Activated naive CD4-positive, alpha-beta T cell treated with Interleukin-2 at 50 U/mL for 16 hours (primary cell): Measurements from ENCODE around the gene POLA1.

Source experiments
- DNase-seq: peaks from one replicate; pipeline ENCODE4 v3.0.0-alpha.2; 2020

Gene POLA1

DNA sequence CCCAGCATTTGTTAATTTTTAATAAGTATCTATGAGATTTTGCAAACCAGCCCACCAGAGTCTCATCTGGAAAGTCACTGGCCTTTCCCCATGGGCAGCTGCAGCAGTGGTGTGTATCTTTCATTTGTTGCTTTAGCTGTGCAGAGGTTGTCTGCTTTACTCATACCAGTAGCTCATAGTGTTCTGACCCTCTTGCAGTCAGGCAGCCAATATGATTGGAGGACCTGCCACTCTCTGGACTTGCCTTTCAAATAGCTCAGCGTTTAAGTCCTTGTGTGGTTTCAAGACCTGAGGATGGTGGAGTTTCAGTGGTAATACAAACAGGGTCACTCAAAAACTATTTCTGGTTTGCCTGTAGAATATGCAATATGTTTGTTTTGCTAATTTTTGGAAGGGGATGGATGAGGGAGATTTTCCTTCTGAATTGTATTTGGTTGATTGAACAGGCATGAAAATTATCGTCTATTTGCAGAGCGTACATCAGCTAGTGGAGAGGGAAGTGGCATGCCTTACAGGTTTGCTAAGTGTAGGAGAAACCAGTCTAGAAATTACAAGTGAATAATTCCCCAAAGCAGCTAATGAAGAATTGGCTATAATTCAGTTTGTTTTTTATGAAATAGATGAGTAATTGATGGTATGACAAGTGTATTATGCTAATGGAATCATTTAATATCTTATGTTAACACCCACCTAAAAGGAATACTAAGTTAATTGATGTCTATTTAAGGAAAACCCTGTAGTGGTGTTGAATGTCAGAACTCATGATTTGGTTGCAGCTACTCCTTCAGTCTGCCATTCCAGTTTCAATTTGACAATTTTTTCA is 8.9 kb downstream of the POLA1 start:
- DNase-seq = peak; percentile 2

DNA sequence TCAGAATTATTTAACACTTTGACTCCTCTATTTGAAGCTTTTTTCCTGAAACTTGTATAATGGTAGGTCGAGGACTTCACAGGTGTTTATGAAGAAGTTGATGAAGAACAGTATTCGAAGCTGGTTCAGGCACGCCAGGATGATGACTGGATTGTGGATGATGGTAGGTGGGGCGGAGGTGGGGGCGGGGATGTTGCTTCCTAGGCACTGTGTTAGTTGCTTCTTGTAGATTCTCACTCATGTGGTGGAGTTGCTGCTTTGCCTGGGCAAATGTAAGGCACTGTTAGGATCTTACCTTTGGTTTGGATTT is 9.4 kb downstream of the POLA1 start:
- DNase-seq = peak; percentile 32

DNA sequence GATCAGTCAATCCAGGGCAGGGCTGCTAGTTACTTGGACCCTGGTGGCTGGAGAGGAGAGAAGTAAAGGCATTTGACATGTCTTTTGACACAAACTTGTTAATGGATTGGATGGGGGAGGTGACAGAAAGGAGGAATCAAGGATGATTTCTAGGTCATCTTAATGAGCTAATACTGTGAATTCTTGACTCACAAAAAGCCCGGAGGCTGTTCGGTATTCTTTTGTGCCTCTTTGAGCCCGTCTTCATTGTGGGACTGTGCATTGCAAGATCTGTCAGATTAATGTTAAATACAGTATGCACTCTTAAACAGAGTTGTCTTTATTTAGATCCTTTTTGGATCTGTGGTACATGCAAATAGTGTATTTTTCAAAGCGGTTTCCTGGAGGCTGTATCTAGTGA is 25.1 kb downstream of the POLA1 start:
- DNase-seq = no peak

DNA sequence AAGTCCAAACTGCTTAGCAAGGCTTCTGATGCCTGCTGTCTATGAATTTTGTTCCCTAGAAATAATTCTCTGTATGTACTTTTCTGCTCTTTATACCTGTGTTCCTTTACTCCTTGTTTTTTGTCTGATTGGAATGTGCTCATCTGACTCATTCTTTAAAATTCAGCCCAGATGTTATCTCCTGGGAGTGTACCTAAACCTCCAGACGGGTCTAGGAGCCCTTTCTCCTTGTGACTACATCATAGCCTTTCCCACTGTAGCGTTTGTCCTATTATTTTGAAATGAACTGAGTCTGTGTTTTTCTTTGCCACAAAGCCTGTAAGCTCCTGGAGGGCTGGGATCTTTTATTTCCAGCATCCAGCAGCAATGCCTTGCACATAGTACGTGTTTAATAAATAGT is 26.3 kb downstream of the POLA1 start:
- no peak for DNase-seq

DNA sequence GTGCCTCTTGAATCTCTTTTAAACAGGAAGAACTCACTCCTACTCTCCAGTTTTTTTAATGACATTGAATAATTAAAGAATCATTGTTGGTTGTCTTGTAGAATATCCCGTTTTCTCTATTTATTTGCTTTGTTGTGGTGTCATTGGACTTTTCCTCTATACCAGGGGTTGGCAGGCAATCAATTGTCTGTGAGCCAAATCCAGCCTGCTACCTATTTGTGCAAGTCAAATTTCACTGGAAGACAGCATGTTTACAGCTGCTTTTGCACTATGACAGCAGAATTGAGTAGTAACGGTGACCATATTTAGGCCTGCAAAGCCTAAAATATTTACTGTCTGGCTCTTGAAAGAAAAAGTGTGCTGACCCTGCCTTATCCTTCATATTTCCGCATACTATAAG is 34.8 kb downstream of the POLA1 start:
- DNase-seq = no peak

DNA sequence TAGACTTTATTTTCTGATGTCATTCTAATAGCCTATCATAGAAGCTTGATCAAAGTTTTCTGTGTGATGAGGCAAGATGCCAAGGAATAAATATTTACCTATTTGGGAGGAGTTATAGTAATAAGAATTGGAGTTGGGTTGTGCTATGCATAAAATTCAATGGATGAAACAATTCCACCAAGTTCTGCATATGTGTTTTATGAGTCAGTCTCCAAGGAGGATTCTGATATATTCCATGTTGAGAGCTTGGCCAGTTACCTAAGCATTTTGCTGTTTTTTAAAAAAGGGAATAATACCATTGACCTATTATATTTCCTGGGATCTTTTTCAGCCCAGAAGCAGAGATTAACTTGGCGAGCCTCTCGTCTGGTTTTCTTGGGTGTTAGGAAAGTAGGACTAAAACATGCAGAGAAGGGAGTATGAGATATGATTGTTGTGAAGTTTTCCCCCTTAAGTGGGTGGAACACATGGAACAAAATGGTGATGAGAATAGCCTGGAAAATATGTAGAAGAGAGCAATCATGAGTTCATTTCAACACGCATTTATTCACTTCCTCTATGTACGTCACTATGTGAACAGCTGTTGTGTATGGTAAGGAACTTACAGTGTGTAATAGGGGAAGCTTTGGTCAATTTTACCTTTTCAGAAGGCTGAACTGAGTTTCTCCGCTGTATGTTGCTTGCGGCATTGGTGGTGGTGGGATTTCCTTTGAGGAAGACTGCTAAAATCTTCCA is 39.2 kb downstream of the POLA1 start:
- no peak for DNase-seq

DNA sequence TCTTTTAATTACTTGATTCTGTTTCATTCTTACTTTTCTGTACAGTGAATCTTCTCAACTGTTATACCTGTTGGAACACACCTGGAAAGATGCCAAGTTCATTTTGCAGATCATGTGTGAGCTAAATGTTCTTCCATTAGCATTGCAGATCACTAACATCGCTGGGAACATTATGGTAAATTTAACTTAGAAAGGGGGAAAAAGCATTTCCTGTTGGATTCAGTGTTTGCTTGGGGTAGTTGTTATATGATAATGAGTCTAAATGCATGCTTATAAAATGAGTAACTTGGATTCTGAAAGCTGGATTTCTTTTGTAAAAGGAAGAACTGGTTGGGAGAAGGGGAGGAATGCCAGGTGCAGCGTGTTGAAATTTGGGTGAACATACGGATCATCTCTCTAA is 47.6 kb downstream of the POLA1 start:
- DNase-seq = no peak

DNA sequence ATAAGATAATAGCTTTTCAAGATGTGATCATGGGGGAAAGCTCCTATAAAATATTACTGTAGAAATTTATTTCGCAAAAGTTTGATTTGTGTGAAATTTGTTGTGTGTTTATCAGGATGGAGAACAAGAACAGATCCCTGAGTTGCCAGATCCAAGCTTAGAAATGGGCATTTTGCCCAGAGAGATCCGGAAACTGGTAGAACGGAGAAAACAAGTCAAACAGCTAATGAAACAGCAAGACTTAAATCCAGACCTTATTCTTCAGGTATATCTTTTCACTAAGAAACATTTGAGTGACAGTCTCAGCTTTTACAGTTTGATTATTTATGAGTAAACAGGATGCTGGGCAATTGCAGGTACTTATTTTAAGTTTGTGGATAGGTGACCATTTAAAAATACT is 54.5 kb downstream of the POLA1 start:
- no peak for DNase-seq

DNA sequence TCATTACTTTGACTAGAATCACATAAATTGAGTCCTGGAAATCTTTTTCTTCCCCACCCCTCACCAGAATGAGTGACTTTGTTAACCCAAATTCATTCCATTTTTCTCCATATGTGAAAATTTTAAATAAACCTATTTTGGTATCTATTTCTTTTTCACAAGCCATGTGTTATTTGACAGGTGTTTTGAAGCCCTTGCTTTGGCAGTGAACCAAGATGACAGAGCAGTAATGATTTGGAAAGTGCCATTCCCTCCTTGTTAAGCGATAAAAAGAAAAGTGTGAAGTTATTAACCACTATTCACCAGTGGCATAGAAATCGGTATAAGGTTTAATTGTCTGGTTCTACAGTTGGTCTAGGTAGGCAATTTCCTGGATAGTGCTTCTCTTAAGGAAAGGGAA is 66.1 kb downstream of the POLA1 start:
- no peak for DNase-seq

DNA sequence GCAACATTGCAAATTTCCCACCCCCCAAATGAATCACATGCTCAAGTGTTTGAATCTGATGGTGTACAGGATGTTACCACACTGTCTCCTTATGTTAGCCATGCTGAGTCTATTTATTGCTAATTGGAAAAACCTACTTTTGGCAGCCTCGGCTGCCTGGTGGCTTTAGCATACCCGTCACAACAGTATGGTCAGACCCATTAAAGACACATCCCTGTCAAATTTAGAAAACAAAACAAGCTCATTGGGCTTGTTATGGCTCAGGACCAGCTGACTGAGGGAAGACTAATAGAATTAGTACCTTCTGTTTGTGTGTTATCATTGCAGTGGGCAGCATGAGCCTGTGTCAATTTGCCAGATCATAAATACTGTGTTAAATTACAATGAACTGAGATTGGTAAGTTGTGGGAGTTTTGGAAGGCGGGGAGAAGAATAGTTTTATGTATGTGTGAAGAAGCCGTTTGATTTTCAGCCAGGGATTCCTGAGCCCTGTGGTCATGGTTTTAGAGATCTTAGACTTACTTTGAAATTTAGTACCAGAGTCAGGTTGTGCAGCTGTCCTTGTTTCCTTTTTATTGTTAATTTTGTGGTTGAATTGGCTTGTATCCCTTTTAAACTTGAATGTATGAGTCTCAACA is 66.8 kb downstream of the POLA1 start:
- no peak for DNase-seq

DNA sequence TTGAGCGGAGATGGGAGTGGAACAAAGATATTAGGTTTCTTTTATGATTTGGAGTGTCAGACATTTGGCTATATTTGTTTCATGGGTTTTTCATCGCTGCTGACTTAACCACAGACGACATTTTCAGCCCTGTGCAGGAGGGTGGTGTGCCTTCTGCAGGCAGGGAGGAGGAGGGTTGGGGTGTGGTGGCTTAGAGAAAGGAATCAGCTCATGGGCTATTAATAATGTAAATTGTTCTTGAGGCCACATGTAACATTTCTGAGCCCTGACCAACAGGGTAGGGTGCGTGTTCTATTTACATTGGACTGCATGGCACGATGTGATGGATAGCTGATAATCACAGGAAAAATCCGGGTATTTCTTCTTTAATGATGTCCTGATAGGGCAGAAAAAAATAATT is 67.6 kb downstream of the POLA1 start:
- no peak for DNase-seq

DNA sequence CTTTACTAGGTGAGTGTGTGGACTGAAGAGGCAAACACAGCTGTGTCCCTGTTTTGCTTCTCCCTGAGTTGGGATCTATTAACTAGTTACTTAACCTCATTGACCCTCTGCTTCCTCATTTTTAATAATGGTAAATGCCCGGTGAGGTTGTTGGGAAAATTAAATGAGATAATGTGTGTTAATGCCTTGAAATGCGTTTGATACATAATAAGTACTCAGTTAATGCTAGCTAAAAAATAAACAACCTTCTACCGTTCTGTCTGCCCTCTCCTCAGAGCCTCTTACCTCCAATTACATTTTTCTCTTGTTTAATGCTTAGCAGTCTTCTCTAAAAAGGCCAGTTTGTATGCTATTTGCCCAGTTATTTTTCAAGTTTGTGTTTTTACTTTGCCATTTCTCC is 70.3 kb downstream of the POLA1 start:
- no peak for DNase-seq

DNA sequence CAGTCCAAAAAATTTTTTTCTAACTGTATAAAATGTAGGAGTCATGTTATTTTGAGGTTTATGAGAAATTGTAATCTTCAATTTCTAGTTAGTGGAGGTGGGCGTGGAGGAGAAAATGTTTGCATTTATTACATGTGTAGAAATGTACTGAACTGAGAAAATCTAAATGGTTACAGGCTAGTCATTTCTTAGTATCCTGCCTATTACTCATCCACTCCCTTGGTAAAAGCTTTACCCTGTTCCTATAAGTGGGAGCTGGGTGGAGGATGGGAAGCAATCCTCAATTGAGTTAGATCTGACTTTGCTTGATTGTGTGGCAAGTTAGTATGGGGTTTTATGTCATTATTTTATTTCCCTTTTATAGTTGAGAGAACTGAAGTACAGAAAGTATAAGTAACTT is 73.8 kb downstream of the POLA1 start:
- DNase-seq = no peak

DNA sequence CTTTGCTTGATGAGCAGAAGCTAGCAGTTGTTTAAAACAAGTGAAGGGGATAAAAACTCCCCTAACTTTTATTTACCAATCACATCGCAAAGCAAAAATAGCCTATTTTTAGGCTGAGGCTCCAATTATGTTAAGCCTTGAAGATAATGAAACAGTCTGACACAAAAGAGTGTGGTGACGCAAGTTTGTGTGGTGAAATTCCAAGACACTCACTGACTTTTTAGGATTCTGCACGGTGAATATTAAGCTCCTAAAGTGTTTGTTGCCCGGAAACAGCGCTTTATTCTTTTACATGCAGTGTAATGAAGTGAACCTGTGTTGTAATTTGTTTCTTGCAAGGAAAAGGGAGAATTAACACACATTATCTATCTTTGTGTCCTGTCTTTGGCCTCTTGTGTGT is 74.8 kb downstream of the POLA1 start:
- DNase-seq = no peak

DNA sequence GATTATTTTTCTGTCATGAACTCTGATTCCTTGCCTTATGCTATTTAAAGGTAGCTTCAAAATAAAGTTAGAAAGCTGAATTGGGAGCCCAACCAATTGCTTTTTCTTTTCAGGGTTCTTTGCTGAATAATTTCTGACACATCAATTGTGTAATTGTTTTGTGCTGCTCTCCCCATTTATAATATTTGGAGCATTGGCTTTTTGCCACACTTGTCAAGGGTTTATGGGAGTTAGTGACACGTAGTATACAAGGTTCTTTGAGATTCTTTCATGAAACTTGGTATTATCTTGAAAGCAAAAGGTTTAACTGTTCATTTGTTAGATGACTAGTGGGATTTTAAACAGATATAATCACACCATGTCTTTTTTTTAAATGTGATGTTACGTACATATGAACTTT is 80.9 kb downstream of the POLA1 start:
- no peak for DNase-seq

DNA sequence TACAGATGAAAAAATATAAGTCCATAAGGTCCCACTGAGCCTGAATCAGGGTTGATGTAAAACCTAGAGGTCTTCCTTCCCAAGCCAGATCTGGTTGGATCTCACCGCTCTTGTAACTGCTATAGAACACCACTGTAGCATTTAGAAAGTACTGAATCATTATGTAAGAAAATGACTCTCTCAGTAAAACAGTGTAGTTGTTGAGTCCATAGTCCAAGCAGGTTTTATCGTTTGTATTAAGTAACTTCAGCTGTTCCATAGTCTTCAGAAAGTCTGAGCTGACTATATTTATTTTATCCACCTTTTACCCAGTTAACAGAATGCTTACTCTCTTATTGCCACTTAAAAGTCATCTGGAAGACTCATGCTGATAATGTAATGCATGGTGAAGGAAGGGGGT is 82.2 kb downstream of the POLA1 start:
- no peak for DNase-seq

DNA sequence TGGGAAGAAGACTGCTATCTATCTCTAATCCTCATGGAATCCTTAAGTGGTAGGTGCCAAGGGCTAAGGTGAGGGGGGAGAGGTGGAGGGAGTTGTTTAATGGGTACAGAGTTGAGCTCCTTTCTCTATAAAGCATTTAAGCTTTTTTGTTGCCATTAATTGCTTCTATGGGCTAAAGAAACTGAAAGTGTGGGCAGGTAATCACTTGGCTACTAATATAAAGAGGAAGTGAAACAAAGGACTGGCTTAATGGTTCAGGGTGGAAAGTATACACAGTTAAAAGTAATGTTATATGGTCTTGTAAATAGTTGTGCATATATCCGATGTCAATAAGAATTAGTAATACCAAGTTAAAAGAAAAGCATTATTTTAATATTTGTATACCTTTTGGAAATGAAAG is 83.9 kb downstream of the POLA1 start:
- DNase-seq = no peak

DNA sequence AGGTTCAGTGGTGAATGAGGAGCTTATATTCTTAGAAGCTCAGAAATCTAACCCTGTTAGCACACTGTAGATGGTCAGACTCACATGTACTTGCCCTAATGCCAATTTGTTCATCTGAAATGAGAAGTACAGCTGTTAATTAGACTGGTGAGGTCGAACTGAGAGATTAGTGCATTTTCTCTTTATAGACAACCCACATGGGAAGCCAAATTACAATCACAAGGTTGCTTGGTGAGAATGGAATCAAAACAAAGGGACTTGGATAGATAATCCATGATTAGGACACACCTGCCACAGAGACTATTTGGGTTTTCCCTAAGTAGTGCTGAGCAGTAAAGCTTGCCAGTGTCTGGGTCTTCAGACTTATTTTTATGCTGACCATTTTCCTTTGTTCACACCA is 88.3 kb downstream of the POLA1 start:
- no peak for DNase-seq

DNA sequence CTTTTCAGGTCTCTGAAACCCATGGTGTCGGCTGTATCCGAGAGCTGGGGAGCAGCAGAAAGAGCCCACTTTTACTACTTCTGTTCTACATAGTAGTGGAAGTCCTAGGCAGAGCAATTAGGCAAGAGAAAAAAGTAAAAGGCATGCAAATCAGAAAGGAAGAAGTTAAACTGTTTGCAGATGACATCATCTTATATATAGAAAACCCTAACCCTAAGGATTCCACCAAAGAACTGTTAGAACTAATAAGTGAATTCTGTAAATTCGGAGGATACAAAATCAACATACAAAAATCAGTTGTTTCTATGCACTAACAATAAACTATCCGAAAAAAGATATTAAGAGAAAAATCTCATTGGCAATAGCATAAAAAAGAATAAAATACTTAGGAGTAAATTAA is 95.3 kb downstream of the POLA1 start:
- DNase-seq = no peak

DNA sequence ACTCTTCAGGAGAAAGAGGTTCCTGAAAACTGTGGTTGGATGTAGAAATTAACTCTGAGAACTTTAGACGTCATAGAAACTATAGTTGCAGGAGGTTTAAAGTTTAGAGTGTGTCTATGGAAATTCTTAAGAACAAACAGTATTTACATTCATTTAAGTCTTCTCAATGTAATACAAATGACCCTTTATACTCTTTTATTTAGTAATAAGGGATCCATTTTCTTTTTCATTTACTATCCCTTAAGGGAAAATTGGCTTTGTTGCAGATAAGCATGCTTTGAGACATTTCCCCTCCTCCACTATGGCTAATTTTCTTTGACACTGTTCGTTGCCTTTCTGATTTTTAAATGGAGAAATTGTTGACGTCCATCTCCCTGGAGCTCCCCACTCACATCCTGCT is 96.4 kb downstream of the POLA1 start:
- no peak for DNase-seq

DNA sequence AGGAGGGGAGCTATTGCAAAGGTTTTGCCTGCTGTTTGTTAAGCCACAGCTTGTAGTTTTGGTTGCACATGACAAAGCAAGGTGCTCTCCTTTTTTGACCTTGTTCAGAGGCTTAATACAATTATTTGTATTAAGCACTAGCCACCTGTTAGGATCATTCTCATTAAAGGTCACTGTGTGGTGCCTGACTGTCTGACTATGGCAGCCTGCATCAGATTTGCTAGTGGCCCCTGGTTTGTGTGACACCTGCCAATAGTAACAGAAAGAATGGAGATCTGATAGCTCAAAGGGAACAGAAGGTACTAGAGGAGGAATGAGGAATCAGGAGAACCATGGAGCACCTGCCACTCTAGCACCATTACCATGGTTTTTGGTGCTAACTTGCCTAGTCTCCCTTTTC is 102.5 kb downstream of the POLA1 start:
- DNase-seq = no peak

DNA sequence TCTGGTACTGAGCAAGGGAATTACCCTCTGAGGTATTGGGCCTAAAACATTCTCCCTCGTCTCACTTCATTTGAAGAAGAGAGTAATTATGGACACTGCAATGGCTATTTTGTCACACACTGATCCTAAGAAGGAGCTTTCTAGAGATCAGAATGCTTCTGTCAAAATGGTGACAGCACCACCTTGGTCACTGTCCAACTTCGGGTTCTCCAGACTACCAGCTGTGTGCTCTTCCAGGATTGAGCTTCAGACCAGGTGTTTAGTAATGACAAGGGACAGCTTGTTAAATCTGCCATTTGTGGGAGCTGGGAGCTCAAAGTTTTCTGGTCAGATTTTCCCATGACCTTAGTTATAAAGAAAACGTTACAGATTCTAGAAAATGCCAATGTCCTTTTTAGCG is 105.4 kb downstream of the POLA1 start:
- no peak for DNase-seq

DNA sequence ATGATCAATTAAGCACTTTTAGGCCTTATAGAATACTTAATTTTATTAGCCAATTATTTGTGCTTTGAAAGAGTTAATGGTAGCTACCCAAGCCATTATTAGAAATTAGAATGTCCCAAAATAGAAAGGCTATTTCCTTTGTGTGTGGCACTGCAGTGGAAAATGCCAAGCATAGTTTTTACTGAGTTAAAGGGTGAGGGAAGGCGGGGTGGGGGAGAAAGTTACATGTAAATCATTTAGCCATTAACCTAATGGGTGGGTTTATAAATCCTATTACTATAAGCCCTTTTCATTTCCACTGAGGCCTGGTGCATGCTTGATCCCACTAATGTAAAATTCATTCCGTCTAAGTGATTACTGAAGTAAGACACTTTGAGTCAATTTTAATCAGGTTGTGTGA is 105.8 kb downstream of the POLA1 start:
- DNase-seq = no peak

DNA sequence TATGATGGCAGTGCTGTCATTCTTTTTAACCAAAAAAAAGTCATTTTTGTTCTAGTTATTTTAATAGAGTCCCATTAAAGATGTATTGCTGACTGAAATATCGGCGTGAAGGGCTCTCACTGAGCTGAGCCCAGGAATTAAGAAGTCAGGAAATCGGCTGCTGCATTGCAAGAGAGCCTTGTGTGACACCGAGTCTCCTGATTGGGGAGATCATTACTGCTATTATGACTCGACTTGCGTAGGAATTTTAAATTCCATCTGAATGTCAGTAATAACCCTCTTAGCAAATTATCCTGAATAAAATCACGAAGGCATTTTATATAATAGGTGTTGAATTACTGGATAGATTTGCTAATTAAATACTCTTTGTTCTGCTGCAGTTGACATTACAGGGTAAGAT is 111.5 kb downstream of the POLA1 start:
- no peak for DNase-seq
